ELR (cell line): Measurements from ENCODE around the gene VAV3.

Experiments used
- DNase-seq: peaks from one replicate; pipeline ENCODE4 v3.0.0-alpha.2; 2015; ENCODE audit warnings: low read depth

Gene VAV3

DNA sequence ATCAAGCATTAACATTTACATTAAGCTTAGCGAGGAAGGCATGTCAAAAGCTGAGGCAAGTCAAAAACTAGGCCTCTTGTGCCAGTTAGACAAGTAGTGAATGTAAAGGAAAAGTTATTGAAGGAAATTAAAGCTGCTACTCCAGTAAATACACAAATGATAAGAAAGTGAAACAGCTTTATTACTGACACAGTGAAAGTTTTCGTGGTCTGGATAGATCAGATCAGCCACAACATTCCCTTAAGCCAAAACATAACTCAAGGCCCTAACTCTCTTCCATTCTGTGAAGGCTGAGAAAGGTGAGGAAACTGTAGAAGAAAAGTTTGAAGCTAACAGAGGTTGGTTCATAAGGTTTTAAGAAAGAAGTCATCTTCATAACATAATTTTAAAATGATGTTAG lies 131.9 kb downstream of the VAV3 start:
- no peak for DNase-seq

DNA sequence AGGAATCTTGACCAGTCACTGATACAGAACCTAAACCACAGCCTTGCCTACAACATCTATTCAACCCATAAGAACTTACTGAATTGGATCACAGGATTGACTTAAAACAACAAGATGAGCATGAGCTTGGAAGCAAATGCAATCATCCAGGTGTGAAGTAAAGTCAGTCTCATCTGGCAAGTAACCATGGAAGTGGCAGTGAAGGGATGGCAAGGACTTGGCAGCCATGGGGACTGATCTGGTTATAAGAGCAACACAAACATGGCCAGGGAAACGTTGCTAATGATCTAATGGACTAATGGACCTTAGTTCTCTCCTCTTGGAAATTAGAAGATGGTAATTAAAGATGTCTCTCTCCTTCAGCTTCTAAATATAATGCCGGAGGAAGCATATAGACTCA lies 133.1 kb downstream of the VAV3 start:
- no peak for DNase-seq

DNA sequence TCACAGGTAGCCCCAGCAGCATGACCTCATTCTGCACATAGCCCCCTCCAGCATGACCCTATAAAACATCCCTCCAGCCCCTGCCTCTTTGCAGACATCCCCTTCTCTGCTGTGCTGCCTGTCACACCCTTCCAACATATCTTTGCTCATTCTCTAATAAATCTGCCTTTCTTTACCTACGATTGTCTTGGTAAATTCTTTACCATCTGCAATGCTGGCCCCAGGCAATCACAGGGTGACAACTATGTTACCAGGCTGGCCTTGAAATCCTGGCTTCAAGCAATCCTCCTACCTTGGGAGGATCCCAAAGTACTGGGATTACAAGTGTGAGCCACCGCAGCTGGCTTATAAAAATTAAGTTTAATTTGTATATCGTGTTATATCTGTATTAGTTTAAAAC lies 134.5 kb downstream of the VAV3 start:
- no peak for DNase-seq

DNA sequence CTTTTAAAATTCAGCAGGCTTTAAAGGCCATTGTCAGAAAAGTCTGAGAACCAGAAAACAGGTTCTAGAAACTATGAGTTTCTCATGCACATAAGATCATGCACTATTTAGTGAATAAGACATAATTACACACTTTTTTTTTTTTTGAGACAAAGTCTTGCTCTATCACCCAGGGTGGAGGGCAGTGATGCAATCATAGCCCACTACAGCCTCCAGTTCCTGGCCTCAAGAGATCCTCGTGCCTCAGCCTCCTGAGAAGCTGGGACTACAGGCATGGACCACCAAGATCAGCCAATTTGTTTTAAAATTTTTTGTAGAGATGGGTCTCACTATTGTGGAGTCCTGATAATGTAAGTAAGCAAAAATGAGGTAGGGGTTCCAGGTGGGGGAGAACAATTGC lies 134.9 kb downstream of the VAV3 start:
- no peak for DNase-seq

DNA sequence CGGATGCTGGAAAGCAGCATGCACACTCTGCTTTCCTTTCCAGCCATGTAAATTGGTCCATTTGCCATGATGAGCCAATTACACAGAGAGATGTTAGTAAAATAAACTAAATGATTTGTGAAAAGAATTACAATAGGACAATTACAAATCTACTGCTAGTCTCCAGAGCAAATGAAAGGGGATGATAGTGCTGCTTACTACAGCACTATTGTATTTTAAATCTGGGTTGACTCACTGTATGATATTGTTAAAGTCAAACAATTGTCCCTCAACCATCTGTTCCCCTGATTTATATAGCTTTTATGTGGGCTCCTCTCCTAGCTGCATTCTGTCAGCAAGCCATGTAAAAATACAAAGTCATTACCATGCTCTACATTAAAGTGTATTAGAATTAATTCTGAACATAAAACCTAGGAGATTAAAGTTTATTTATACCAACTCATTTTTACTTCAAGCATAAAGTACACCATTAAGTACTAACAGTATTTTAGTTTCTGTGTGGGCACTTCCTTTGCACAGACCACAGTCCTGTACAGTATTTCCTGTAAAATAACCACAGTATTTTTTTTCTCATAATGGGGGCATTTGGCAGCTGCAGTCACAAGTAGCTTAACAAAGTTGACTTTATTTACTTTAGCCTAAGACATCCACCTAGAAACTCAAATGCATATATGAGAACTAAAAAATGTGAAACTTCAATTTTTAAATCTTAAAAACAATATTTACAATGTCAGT lies 135.8 kb downstream of the VAV3 start:
- DNase-seq, result no peak

DNA sequence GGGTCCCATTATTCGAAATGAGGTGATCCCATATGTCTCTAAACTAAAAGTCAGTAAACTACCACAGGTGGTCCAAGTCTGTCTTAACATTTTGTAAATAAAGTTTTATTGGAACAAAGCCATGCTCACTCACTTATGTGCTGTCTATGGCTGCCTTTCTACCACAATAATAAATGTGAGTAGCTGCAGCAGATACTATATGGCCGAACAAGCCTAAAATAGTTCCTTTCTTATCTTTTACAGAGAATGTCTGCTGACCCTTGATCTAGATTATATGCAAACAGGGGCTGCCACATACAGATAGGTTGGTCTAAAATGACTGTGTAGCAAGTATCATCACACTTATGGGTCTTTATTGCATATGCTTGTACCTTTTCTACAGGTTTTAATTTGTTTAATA lies 140.0 kb downstream of the VAV3 start:
- DNase-seq, result no peak

DNA sequence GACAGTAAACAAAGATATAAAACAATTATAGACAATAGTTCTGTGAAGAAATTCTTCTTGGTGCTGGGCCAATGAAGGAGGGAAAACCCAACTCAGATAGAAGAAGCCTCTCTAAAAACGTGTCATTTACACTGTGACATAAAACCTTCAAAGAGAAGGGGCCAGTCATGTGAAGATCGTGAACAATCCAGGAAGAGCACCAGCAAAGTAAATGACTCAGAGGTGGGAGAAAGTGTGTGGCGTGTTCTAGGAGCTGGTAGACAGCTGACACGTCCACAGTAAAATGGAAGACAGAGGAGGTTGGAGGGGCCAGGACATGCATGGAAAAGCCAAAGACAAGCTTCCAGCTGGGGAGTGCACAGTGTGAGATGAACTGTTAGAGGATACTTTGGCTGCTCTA lies 143.6 kb downstream of the VAV3 start:
- peak; percentile 2 for DNase-seq

DNA sequence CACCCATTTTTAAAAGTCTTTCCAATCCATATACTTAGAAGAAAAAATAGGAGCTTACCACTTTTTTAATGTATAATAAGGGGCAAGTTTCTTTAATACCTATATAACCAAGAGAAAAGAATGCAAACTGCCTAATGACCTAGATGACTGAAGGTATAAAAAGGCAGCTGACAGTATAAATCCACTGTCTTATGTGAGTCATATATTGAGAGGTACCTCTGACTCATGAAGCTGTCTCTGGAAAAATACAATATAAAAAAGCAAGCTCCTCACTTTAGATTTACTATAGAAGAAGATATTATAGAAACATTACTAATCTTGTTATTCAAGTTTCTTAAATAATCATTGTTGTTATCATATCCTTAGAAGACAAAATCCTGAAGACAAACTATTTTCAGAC lies 144.2 kb downstream of the VAV3 start:
- DNase-seq, result peak; percentile 20

DNA sequence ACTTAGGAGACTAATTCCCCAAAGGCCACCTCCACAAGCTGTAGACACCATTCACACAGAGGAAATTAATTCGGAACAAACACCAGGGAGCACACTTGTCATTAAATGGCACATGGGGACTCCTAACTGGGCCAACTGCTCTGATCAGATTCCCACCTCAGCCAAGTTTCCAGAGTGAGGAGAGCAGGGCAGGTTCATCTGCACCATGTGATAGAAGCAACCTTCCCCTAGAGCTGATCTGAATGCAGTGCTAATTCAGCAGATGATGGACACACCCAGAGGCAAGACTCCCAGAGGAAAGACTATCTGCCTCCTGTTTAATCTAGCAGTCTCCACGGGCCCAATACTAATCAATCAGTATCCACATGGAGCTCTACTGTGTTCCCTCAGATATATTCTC lies 147.0 kb downstream of the VAV3 start:
- no peak for DNase-seq

DNA sequence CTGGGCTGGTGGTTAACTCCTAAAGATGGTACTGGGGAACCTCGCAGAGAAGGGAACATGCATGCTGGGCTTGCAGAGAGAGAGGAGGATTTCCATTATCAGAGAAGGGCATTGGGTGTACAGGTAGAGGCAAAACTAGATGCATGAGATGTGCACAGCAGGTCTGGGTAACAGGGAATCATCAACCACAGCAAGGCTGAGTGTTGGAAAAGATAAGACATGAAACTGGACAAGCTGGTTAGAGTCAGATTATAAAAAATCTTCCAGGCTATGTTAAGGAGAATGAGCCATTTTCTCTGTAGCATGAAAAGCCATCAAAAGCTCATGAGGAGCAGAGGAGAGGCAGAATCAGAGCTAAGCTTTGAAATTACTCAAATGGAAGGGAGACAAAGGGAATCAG lies 147.8 kb downstream of the VAV3 start:
- DNase-seq, result no peak

DNA sequence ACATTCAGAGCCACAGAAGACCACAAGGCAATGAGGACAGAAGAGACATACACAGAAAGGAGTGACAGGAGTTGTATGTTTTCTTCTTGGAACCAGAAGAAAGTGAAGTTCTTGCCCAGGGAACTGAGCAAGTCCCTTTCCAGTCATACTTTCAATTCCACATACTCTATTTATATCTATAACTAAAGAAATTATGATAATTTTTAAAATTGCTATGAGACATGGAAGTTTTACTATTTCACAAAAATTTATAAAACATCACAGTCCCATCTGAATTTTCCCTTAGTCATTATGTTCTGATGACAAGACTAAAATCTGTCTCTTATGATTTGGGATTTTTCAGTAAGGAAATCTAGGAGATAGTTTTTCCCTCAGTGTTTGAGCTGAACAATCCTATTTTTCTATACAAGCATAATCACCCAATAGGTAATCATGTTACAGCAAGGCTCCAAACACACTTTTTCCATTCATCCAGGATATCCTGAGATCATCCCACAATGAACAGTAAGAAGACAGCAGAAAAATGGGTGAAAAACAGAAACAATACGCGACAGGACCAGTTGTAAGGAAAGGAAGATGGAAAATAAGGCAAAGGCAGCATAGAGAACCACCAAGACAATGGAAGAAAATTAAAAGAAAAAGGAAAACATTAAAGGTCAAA lies 154.6 kb downstream of the VAV3 start:
- no peak for DNase-seq

DNA sequence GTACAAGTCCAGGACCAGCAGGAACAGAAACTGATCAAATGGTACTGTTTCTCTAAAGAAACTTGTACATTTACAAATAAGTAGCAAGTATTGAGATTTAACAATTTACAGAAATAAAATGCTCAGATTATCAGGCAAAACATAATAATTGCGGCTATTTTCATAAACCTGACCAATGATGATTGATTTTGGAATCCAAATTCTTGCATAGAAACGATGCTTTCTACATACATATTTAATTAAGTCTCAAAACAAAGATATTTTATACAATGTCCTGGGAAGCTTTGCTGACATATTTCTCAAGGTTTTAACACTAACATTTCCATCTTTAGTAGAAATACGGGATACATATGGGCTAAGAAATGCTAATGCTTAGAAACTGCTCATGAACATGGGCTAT lies 157.1 kb downstream of the VAV3 start:
- DNase-seq, result no peak

DNA sequence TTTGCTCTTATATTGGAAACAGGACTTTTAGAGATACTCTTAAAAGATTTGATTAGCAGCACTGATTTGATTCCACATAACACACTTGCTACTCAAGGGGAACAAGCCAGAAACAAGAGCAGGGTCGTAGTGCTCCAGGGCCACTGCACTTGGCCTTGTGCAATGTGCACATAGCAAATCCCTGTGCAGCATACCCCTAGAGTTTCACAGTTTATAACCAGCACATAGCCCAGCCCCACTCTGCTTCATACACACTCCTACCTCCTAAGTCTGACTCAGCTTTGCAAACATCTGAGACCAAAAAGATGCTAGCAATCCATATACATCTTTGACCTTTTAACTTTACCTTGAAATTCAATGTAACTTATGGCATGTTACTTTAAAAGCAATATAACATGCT lies 157.6 kb downstream of the VAV3 start:
- no peak for DNase-seq

DNA sequence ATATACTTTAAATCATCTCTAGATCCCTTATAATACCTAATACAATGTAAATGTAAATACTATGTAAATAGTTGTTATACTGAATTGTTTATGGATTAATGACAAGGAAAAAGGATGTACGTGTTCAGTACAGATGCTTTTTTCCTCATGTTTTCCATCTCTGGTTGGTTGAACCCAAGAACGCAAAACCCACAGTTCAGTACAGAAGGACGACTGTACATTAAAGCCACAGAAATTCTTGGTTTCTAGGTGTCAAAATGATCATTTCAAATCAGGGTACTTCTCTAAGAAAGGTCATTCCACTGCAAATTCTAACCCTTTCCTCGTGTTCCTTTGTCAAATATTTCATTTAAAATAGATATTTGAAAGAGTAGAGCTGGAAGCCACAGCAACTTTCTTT lies 158.1 kb downstream of the VAV3 start:
- no peak for DNase-seq

DNA sequence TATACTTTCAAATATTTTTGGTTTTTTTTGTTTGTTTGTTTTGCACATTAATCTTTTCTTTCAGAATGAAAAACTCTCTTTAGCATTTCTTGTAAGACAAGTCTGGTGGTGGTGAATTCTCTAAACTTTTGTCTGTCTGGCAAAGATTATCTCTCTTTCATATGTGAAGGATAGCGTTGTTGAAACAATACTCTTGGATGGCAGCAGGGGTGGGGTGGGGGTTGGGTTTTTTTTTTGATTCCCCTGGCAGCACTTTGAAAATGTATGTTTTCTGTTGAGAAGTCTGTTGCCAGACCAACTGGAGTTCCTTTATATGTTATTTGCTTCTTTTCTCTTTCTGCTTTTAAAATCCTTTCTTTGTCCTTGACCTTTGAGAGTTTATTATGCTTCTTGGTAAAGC lies 160.2 kb downstream of the VAV3 start:
- no peak for DNase-seq

DNA sequence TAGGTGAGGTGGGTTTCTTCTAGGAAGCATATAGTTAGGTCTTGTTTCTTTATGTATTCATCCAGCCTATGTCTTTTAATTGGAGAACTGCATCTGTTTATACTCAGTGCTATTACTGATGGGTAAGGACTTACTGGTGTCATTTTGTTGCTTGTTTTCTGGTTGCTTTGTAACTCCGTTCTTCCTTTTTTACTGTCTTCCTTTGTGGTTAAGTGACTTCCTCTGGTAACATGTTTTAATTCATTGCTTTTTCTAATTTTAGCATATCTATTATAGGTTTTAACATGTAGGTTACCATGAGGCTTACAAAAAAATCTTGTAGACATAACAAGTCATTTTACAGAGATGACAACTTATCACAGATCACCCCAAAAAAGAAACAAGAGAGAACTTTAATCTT lies 160.8 kb downstream of the VAV3 start:
- DNase-seq, result no peak

DNA sequence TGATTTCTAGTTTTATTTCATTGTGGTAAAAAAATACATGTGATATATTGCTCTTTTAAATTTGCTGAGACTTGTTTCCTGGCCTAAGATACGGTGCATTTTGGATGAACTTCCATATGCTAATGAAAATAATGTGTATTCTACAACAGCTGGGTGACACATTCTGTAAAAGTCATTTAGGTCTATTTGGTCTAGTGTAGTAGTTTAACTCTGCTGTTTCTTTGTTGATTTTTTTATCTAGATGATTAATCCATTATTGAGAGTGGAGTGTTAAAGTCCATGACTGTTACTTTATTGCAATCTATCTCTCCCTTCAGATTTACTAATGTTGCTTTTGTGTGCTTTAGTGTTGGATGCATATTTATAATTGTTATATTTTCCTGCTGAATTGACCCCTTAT lies 161.4 kb downstream of the VAV3 start:
- DNase-seq, result no peak

DNA sequence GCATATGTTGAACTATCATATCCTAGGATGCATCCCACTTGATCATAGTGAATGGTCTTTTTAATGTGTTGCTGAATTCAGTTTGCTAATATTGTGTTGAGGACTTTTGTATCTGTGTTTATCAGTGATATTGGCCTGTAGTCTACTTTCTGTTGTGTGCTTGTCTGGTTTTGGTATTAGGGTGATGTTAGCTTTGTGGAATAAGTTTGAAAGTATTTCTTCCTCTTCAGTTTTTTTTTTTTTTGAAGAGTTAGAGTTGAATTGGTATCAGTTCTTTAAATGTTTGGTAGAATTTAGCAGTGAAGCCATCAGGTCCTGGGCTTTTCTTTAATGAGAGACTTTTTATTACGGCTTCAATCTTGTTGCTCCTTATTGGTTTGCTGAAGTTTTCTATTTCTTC lies 162.3 kb downstream of the VAV3 start:
- DNase-seq, result no peak

DNA sequence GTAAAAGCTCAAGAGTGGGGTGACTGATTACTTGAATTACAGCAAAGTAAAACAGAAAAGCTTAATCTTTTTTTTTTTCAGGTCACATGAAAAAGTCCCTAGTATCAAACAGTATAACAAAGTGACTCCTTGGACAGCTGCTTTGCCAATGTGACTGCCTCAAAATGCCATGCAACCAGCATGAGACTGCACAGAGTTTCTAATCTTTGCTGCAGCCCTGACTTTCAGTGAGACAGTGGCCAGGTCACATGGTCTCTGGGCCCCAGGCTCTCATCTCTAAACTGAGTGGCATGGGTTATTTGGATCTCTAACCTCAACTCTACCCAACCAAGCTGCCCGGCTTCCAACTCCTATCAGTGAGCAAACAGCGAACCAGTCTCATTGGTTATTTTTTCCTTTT lies 169.0 kb downstream of the VAV3 start:
- no peak for DNase-seq

DNA sequence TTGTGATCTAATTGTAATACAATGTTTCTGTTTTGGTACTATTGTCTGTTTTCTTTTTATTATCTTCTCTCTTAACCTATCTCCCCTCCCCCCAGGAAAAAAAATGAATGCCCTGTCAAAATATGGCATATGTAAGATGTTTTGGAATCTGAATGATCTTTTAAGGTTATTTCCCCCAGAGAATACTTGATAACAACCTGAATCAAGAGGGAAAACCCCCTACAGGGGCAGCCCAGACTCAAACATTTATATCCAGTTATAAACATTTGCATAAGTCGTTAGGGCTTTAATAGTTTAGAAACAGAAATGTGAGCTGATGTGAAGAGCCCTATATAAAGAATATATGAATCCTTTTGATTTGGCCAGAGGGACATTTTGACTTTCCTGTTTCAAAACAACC lies 169.5 kb downstream of the VAV3 start:
- no peak for DNase-seq

DNA sequence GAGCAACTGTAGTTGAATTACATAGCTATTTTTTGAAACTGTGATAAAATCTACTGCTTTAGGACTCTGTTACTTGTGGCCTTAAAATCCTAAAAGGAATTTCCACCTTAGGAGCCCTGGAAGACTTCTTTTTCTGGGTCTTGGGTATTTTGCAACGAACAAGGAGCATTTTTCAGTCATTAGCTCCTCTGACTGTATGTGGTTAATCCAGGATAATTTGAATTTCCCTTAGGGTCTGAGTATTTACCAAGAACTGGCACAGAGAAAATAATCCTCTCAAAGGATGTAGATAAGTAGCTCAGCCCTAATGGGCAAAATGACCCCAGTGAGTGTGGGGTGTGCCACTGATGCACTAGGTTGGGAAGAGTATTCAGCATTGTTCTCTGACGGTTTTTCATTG lies 170.4 kb downstream of the VAV3 start:
- no peak for DNase-seq

DNA sequence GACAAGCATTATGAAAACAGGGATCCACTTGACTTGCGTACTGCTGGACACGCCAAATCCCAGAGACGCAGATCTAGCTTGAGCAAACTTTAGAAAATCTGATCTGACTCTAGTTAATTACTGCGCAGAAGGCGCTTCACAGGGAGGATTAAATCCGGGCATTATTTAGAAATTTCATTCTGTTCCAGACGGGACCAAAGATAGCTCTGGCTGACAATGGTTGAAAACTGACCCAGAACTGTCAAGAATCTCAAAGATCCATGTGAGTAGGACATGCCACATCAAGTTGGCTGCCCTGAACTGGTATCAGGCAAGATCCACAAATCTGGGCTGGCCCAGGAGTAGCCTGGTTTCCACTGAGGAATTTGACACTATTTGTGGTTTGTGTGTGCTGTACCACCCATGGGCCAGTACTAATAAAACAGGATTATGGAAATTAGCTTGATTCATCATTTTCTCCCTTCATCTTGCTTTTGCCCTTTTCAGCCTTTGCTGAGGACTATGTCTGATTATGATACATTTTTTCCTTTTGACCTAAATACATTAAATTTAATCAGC lies 171.0 kb downstream of the VAV3 start:
- DNase-seq, result no peak

DNA sequence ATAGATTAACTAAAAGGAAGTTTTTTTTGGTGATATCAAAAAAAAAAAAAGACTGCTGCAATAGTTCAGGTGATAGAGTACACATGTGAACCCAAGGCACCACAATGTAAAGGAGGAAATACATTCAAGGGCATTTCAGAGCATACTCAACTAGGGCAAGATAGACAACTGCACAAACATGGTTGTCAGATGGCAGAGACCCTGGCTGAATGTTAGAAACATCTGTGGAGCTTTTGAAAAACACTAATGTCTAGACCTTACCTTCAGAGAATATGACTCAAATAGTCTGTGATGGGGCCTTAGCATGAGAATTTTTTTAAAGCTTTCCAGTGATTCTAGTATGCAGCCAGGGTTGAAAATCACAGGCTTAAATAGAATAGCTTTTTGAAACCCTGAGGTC lies 173.6 kb downstream of the VAV3 start:
- DNase-seq, result no peak
